Heart left ventricle (tissue), 16 donors: Measurements from ENCODE around the gene ARG2. TPM values are rescaled to one million over a fixed set of nuclear protein-coding genes. Genes with fewer than 3 reads are reported as not detected.

ENCODE experiments used
- ATAC-seq, 4 donors: fragments of 200-7000 bp; cut with Tn5 transposase; one replicate each; pipeline ENCODE4 v1.9.1; 2020 to 2022; ENCODE audit warnings: moderate library complexity in 4 of 4, mild to moderate bottlenecking in 3 of 4, moderate number of reproducible peaks in 1 of 4
- DNase-seq, 5 donors: peaks; one replicate each; pipeline ENCODE4 v3.0.0-alpha.2; 2020
- H3K27ac ChIP-seq, 12 donors: fragments of 200-600 bp; sonication (generic) in 4 of 12; one replicate each; pipeline versions ENCODE4 v1.5.0 to v1.8.0; 2016 to 2022; ENCODE audit warnings: mild to moderate bottlenecking in 2 of 12
- H3K27me3 ChIP-seq, 9 donors: fragments of 200-600 bp; sonication (generic) in 2 of 9; one replicate each; pipeline versions ENCODE4 v1.5.1 to v1.8.0; 2016 to 2022; ENCODE audit warnings: mild to moderate bottlenecking in 3 of 9
- H3K36me3 ChIP-seq, 9 donors: fragments of 200-600 bp; sonication (generic) in 2 of 9; one replicate each; pipeline versions ENCODE4 v1.5.0 to v1.8.0; 2018 to 2022; ENCODE audit warnings: mild to moderate bottlenecking in 2 of 9
- H3K4me1 ChIP-seq, 12 donors: fragments of 200-600 bp; sonication (generic) in 4 of 12; one replicate each; pipeline versions ENCODE4 v1.5.0 to v1.8.0; 2016 to 2022; ENCODE audit warnings: mild to moderate bottlenecking in 3 of 12
- H3K4me3 ChIP-seq, 12 donors: fragments of 200-600 bp; sonication (generic) in 4 of 12; one replicate each; pipeline versions ENCODE4 v1.5.0 to v1.8.0; 2017 to 2022; ENCODE audit warnings: mild to moderate bottlenecking in 9 of 12, moderate library complexity in 4 of 12
- H3K9me3 ChIP-seq, 12 donors: fragments of 200-600 bp; sonication (generic) in 4 of 12; one replicate each; pipeline versions ENCODE4 v1.5.0 to v1.8.0; 2016 to 2022; ENCODE audit warnings: mild to moderate bottlenecking in 1 of 12
- POLR2A ChIP-seq, 2 donors: fragments of 450-650 bp; IDR thresholded peaks; one replicate each; pipeline ENCODE4 v1.6.1; 2017; ENCODE audit warnings: antibody characterized with exemption in 2 of 2, mild to moderate bottlenecking in 2 of 2, moderate library complexity in 2 of 2
- WGBS, 4 donors: extraction: QIAGEN DNeasy Blood & Tissue Kit in 2 of 4; methylation state at CpG; one replicate each; pipeline versions ENCODE4 v1.1.5 to v1.1.7; 2013 to 2018; 5-methylcytosine and 5-hydroxymethylcytosine counted together
- intact Hi-C, 10 donors: fragments of 100-400 bp; cut with DNase I; formaldehyde crosslinking; loops; one replicate each; pipeline versions ENCODE4 v1.11.1 to v1.14.2; 2022
- polyA plus RNA-seq, 2 donors: library from polyadenylated mRNA; stranded (reverse); fragments of 200-250 nt; gene quantifications; one replicate each; pipeline ENCODE4 v1.2.3, GENCODE V29; 2013
- total RNA-seq, 9 donors: library from RNA; depleted of rRNA in 2 of 9; stranded (reverse); fragments of >200 nt in 2 of 9; fragmentation: NEBNext Ultra II Directional in 3 of 9; extraction: Animal tissue kit (Norgen Biotek cat#: 25700) in 3 of 9; gene quantifications; one replicate each; pipeline versions ENCODE4 v1.1.0 to v1.2.4, GENCODE V29; 2016 to 2023
- TF ChIP-seq, protein P1 (sequence below), 12 donors: fragments of 200-600 bp; sonication (generic) in 4 of 12; IDR thresholded peaks; one replicate each; pipeline versions ENCODE4 v1.5.0 to v1.8.0; 2018 to 2022; ENCODE audit warnings: antibody characterized with exemption in 12 of 12, mild to moderate bottlenecking in 5 of 12
- donor health status: ischemic (EF 13 %, LVEDD 7.1; RV severe dilation, severe dysfunction).
- donor health status: healthy with polysubstance abuse.
- donor health status: DM: no; HTN: yes; CAD: no.
- donor health status: DM: no; HTN: no; CAD: no.
- donor health status: ischemic (EF 25% LVEDD 6.9; RV normal size, moderate dysfunction).
- donor health status: ischemic (EF 25% LVEDD 5.7; RV mildly dilated, moderate dysfunction).
- donor health status: healthy.
- donor health status: DM: yes; HTN: yes; CAD: no.
- donor health status: ischemic (EF 35%, LVEDD 5.7; RV mildly dilated, moderate dysfunction).
- donor health status: nonischemic (EF 11% LVEDD 7.7; RV severe dilation, severe dysfunction).
- donor health status: DM: yes; HTN: yes; CAD: no.
- donor health status: PGD.
- donor health status: ischemic (EF 29% LVEDD 5.4; RV normal size, mild dysfunction).
- donor health status: nonischemic (EF 23%, LVEDD 6.1; RV moderate dilation, normal function).

Gene ARG2
- total and polyA plus RNA-seq, 11 donors: 0.34 to 53.7 (median 1.5) TPM

DNA sequence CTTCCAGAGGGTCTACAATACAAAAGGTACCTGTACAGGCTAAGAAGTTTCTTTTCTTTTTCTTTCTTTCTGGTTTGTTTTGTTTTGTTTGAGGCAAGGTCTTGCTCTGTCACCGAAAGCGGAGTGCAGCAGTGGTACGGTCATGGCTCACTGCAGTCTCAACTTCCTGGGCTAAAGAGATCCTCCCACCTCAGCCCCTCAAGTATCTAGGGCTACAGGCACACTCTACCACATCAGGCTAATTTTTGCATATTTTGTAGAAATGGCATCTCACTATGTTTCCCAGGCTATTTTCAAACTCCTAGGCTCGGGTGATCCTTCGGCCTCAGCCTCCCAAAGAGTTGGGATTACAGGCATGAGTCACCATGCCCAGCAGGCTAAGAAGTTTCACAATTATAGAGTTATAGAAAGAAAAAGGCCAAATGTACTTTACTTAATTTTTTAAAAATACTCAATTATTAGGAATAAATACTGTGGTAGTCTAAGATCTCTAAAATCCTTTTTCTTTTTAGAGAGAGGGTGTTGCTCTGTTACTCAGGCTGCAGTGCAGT is 16.6 kb upstream of the ARG2 start:
- no peak for TF ChIP-seq POLR2A (IDR thresholded peaks at IDR 0.05)
- TF ChIP-seq, protein P1, sequence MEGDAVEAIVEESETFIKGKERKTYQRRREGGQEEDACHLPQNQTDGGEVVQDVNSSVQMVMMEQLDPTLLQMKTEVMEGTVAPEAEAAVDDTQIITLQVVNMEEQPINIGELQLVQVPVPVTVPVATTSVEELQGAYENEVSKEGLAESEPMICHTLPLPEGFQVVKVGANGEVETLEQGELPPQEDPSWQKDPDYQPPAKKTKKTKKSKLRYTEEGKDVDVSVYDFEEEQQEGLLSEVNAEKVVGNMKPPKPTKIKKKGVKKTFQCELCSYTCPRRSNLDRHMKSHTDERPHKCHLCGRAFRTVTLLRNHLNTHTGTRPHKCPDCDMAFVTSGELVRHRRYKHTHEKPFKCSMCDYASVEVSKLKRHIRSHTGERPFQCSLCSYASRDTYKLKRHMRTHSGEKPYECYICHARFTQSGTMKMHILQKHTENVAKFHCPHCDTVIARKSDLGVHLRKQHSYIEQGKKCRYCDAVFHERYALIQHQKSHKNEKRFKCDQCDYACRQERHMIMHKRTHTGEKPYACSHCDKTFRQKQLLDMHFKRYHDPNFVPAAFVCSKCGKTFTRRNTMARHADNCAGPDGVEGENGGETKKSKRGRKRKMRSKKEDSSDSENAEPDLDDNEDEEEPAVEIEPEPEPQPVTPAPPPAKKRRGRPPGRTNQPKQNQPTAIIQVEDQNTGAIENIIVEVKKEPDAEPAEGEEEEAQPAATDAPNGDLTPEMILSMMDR (IDR thresholded peaks at IDR 0.05): no peak
- Histone ChIP-seq H3K36me3 (no peaks in the 10 kb centered on the region), H3K9me3 (no peaks in the 10 kb centered on the region), H3K27ac (no peak overlapping the region), H3K4me3 (no peak overlapping the region), H3K4me1 (peaks cover 0 to 16% (median 6%) of the 10 kb centered on the region in 12 donors), H3K27me3 (peaks cover 0 to 9% (median 0%) of the 10 kb centered on the region in 9 donors)
- no peak for DNase-seq
- no peak for ATAC-seq
- WGBS, 4 donors: 60 to 69% (median 63%) methylated on average over 5 of the region's 5 CpGs
- intact Hi-C loops: loop anchor here in 1 of 10 donors (5.0 kb wide), 1 partner anchor 64 kb away; no protein-coding TSS in a partner anchor

GRCh38 chr14:67607646-67608045 is 12.1 kb upstream of the ARG2 start:
- Histone ChIP-seq H3K27me3 (peaks cover 0 to 20% (median 0%) of the 10 kb centered on the region in 9 donors), H3K36me3 (no peaks in the 10 kb centered on the region), H3K4me3 (no peak overlapping the region), H3K9me3 (no peaks in the 10 kb centered on the region), H3K27ac (no peak overlapping the region), H3K4me1 (no peaks in the 10 kb centered on the region)
- intact Hi-C loops: no loop called here
- DNase-seq (no peak), ATAC-seq (no peak)
- TF ChIP-seq POLR2A (IDR thresholded peaks at IDR 0.05): no peak
- TF ChIP-seq, protein P1 (IDR thresholded peaks at IDR 0.05): no peak
- 71 to 80% (median 73%) methylated on average over 5 of the region's 5 CpGs for WGBS, 4 donors

DNA sequence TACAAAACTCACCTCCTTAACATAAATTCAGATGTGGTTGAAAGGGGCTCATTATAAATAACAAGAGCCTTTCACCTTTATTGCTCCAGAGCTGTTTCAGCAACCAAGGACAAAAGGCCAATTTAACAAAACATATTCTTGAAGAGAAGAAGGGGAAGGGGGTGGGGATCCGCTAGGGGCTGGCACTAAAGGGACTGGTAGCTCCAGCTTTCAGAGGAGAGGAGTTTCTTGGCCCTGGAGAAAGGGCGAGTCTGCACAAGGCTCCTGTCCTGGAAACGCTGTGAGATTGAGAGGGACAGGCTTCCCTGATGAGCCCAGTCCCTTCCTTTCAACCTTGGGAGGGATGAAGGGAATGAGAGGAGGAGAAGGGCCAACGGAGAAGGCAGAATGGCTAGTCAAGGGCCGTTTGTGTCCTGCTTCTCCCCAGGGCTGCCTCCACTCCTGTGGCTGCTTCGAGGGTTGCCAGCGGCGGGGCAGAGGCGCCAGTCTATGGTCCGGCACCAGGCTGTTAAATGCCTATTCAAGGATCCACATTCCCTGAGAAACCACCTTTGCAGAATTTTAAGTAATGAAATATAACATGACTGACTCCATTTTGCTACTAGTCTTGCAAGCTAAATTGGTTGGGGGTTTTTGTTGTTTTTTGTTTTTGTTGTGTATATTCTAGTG is 9.9 kb upstream of the ARG2 start:
- Histone ChIP-seq H3K4me1 (no peaks in the 10 kb centered on the region), H3K9me3 (no peaks in the 10 kb centered on the region), H3K4me3 (no peak overlapping the region), H3K27me3 (peaks cover 0 to 20% (median 0%) of the 10 kb centered on the region in 9 donors), H3K27ac (no peak overlapping the region), H3K36me3 (no peaks in the 10 kb centered on the region)
- DNase-seq (no peak), ATAC-seq (no peak)
- WGBS, 4 donors: 67 to 81% (median 79%) methylated on average over 10 of the region's 10 CpGs
- TF ChIP-seq, protein P1 (IDR thresholded peaks at IDR 0.05): no peak
- TF ChIP-seq POLR2A (IDR thresholded peaks at IDR 0.05): no peak
- intact Hi-C loops: loop anchor here in 1 of 10 donors (10.0 kb wide), 1 partner anchor 95 kb away; the partner anchor contains the start of gene RDH12

DNA sequence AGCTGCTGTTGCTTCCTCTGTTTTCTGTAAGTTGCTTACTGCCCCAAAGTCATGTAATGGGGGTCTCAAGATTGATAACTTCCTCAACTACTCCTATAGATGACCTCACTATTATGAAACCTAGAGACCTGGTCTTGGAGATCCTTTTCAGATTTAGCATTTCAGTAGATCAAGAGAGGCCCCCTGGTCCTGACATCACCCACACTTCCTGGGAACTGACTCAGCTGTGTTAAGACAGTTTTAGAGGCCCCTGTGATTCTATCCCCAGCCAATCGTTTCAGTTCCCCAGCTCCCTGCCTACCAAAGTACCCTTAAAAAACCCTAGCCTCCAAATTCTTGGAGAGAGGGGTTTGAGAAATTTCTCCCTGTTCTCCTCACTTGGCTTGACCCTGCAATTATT is 9.2 kb upstream of the ARG2 start:
- no peak for ATAC-seq

More for the DNA sequence above, 9.2 kb upstream of the ARG2 start:
- TF ChIP-seq, protein P1 (IDR thresholded peaks at IDR 0.05): no peak
- TF ChIP-seq POLR2A (IDR thresholded peaks at IDR 0.05): no peak
- peaks cover 0 to 20% (median 0%) of the 10 kb centered on the region in 9 donors for H3K27me3 ChIP-seq
- no peaks in the 10 kb centered on the region for H3K36me3 ChIP-seq
- no peaks in the 10 kb centered on the region for H3K4me1 ChIP-seq
- 67 to 77% (median 76%) methylated on average over 1 of the region's 1 CpG for WGBS, 4 donors
- no peaks in the 10 kb centered on the region for H3K9me3 ChIP-seq
- no peak for DNase-seq
- intact Hi-C loops: loop anchor here in 1 of 10 donors (10.0 kb wide), 1 partner anchor 94 kb away; the partner anchor contains the start of gene RDH12
- no peak overlapping the region for H3K27ac ChIP-seq
- H3K4me3 ChIP-seq: no peak overlapping the region
